ENCODE measurements around the gene HAND1.

GRCh38 chr5:154466147-154466546 is 11.9 kb downstream of the HAND1 start:
- TF ChIP-seq, protein P1, sequence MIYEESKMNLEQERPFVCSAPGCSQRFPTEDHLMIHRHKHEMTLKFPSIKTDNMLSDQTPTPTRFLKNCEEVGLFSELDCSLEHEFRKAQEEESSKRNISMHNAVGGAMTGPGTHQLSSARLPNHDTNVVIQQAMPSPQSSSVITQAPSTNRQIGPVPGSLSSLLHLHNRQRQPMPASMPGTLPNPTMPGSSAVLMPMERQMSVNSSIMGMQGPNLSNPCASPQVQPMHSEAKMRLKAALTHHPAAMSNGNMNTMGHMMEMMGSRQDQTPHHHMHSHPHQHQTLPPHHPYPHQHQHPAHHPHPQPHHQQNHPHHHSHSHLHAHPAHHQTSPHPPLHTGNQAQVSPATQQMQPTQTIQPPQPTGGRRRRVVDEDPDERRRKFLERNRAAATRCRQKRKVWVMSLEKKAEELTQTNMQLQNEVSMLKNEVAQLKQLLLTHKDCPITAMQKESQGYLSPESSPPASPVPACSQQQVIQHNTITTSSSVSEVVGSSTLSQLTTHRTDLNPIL (CRISPR knock-in tag; IDR thresholded peaks at IDR 0.05; ENCODE audit: low read depth), result no peak
- TF ChIP-seq ZC3H10 (CRISPR knock-in tag; IDR thresholded peaks at IDR 0.05) (no peak), ZFP3 (CRISPR knock-in tag; IDR thresholded peaks at IDR 0.05) (no peak), TSHZ2 (CRISPR knock-in tag; IDR thresholded peaks at IDR 0.05) (no peak), ZNF565 (CRISPR knock-in tag; conservative IDR thresholded peaks at IDR 0.05; ENCODE audit: low read depth) (no peak), ZNF8 (CRISPR knock-in tag; IDR thresholded peaks at IDR 0.05) (no peak), CSDC2 (CRISPR knock-in tag; IDR thresholded peaks at IDR 0.05) (no peak), ISL1 (CRISPR knock-in tag; IDR thresholded peaks at IDR 0.05) (no peak)
- TF ChIP-seq, protein P2, sequence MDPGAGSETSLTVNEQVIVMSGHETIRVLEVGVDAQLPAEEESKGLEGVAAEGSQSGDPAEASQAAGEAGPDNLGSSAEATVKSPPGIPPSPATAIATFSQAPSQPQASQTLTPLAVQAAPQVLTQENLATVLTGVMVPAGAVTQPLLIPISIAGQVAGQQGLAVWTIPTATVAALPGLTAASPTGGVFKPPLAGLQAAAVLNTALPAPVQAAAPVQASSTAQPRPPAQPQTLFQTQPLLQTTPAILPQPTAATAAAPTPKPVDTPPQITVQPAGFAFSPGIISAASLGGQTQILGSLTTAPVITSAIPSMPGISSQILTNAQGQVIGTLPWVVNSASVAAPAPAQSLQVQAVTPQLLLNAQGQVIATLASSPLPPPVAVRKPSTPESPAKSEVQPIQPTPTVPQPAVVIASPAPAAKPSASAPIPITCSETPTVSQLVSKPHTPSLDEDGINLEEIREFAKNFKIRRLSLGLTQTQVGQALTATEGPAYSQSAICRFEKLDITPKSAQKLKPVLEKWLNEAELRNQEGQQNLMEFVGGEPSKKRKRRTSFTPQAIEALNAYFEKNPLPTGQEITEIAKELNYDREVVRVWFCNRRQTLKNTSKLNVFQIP (CRISPR knock-in tag; IDR thresholded peaks at IDR 0.05; ENCODE audit: borderline replicate concordance, low read depth), result no peak
